Osteoblast (primary cell): ENCODE measurements around the gene SCN9A. TPM values are rescaled to one million over a fixed set of nuclear protein-coding genes. Genes with fewer than 3 reads are reported as not detected.

Experiments
- DNase-seq: peaks from one replicate; pipeline ENCODE4 v3.0.0; 2011; ENCODE audit warnings: low spot score, mixed read lengths; ENCODE audit not compliant: insufficient read length; ENCODE audit errors: missing footprints
- H2AFZ ChIP-seq: 2 replicates; pipeline ENCODE4 v1.6.0; 2011; ENCODE audit warnings: mild to moderate bottlenecking, low read length
- H3K27ac ChIP-seq: 2 replicates; pipeline ENCODE4 v1.5.1; 2011; ENCODE audit warnings: mild to moderate bottlenecking, low read depth, low read length, moderate library complexity
- H3K27me3 ChIP-seq: 2 replicates; pipeline ENCODE4 v1.6.0; 2012; ENCODE audit warnings: mild to moderate bottlenecking, control low read depth, inconsistent platforms, low read length, moderate library complexity; ENCODE audit not compliant: insufficient read depth
- H3K36me3 ChIP-seq: 2 replicates; pipeline ENCODE4 v1.5.1; 2011; ENCODE audit warnings: mild to moderate bottlenecking, low read length, control low read depth, moderate library complexity; ENCODE audit not compliant: insufficient read depth
- H3K4me1 ChIP-seq: 2 replicates; pipeline ENCODE4 v1.5.1; 2011; ENCODE audit warnings: mild to moderate bottlenecking, low read length, control low read depth, moderate library complexity; ENCODE audit not compliant: insufficient read depth
- H3K4me2 ChIP-seq: 2 replicates; pipeline ENCODE4 v1.6.0; 2011; ENCODE audit warnings: mild to moderate bottlenecking, low read length; ENCODE audit not compliant: insufficient read depth
- H3K4me3 ChIP-seq: fragments of 200-600 bp; sonication (generic); 3 replicates; pipeline ENCODE4 v1.5.1; 2012; ENCODE audit warnings: mild to moderate bottlenecking, low read length, inconsistent platforms; ENCODE audit not compliant: insufficient read depth
- H3K79me2 ChIP-seq: 2 replicates; pipeline ENCODE4 v1.6.0; 2012; ENCODE audit warnings: mild to moderate bottlenecking, low read length, control low read depth, inconsistent platforms; ENCODE audit not compliant: insufficient read depth
- H3K9me3 ChIP-seq: 2 replicates; pipeline ENCODE4 v1.5.1; 2011; ENCODE audit warnings: low read depth, low read length, control low read depth
- H4K20me1 ChIP-seq: 2 replicates; pipeline ENCODE4 v1.6.0; 2012; ENCODE audit warnings: mild to moderate bottlenecking, low read length, control low read depth; ENCODE audit not compliant: insufficient read depth
- CTCF ChIP-seq: IDR thresholded peaks from 2 replicates; pipeline ENCODE4 v1.5.1; 2011; ENCODE audit warnings: mild to moderate bottlenecking, low read depth, low read length, moderate library complexity; ENCODE audit errors: extremely low read depth
- total RNA-seq: library from RNA; depleted of rRNA; stranded (reverse); fragments of >200 nt; gene quantifications from 2 replicates; pipeline ENCODE4 v1.2.3, GENCODE V29; 2012

The SCN9A gene
- total RNA-seq, 1 donor: 1.8 TPM

GRCh38 chr2:166375195-166375735 lies 479 bp downstream of the SCN9A start:
- Histone ChIP-seq H3K4me3 (peak overlapping the region; percentile 79), H2AFZ (peak overlapping the region; percentile 82), H3K4me2 (peak overlapping the region; percentile 85), H3K27me3 (no peaks in the 10 kb centered on the region), H3K9me3 (no peaks in the 10 kb centered on the region), H3K36me3 (no peaks in the 10 kb centered on the region), H3K79me2 (peaks cover 2% of the 10 kb centered on the region), H4K20me1 (no peaks in the 10 kb centered on the region), H3K27ac (no peak overlapping the region), H3K4me1 (peaks cover 17% of the 10 kb centered on the region)
- TF ChIP-seq CTCF: no peak
- DNase-seq: peak; percentile 73

GRCh38 chr2:166373951-166374350 lies 1.8 kb downstream of the SCN9A start:
- Histone ChIP-seq H3K27ac (no peak overlapping the region), H3K4me2 (peak overlapping the region; percentile 22), H3K27me3 (no peaks in the 10 kb centered on the region), H3K79me2 (peaks cover 2% of the 10 kb centered on the region), H3K4me1 (peaks cover 17% of the 10 kb centered on the region), H4K20me1 (no peaks in the 10 kb centered on the region), H2AFZ (no peak overlapping the region), H3K9me3 (no peaks in the 10 kb centered on the region), H3K4me3 (no peak overlapping the region), H3K36me3 (no peaks in the 10 kb centered on the region)
- peak; percentile 93 for DNase-seq
- TF ChIP-seq CTCF: no peak

- Histone ChIP-seq H3K4me2 (no peak overlapping the region), H3K27ac (no peak overlapping the region), H4K20me1 (no peaks in the 10 kb centered on the region), H3K9me3 (no peaks in the 10 kb centered on the region), H3K4me3 (no peak overlapping the region), H3K79me2 (peaks cover 2% of the 10 kb centered on the region), H3K36me3 (no peaks in the 10 kb centered on the region), H2AFZ (no peak overlapping the region), H3K27me3 (no peaks in the 10 kb centered on the region), H3K4me1 (peaks cover 17% of the 10 kb centered on the region)
- no peak for TF ChIP-seq CTCF
- DNase-seq: no peak
Observed at GRCh38 chr2:166373539-166373938, 2.2 kb downstream of the SCN9A start.

GRCh38 chr2:166373105-166373504 lies 2.6 kb downstream of the SCN9A start:
- no peak overlapping the region for H3K4me3 ChIP-seq
- no peaks in the 10 kb centered on the region for H3K36me3 ChIP-seq
- H3K79me2 ChIP-seq: peaks cover 2% of the 10 kb centered on the region
- H2AFZ ChIP-seq: no peak overlapping the region
- DNase-seq: no peak
- H3K27me3 ChIP-seq: no peaks in the 10 kb centered on the region
- H3K4me1 ChIP-seq: peaks cover 17% of the 10 kb centered on the region
- no peaks in the 10 kb centered on the region for H3K9me3 ChIP-seq
- H3K27ac ChIP-seq: no peak overlapping the region
- no peak for TF ChIP-seq CTCF
- H3K4me2 ChIP-seq: no peak overlapping the region
- no peaks in the 10 kb centered on the region for H4K20me1 ChIP-seq
